ENCODE data around the gene KMT2B.

The KMT2B gene

GRCh38 chr19:35753634-35754369 lies 36.0 kb downstream of the KMT2B start:
- ATAC-seq (ENCODE audit: low read depth) (no peak), DNase-seq (ENCODE audit: low spot score) (peak; percentile 45)
- no peak for TF ChIP-seq CTCF (IDR thresholded peaks at IDR 0.05; ENCODE audit: poor library complexity, severe bottlenecking)
- H3K27me3 ChIP-seq (ENCODE audit: insufficient read depth, poor library complexity, severe bottlenecking) = no peaks in the 10 kb centered on the region
- H3K4me1 ChIP-seq (ENCODE audit: insufficient read depth, poor library complexity, severe bottlenecking) = no peaks in the 10 kb centered on the region
- no peaks in the 10 kb centered on the region for H3K36me3 ChIP-seq (ENCODE audit: low read depth)
- H3K9me3 ChIP-seq (ENCODE audit: severe bottlenecking) = no peaks in the 10 kb centered on the region
- H3K27ac ChIP-seq (ENCODE audit: poor library complexity, severe bottlenecking) = no peak overlapping the region
- no peak overlapping the region for H3K4me3 ChIP-seq (ENCODE audit: severe bottlenecking)

GRCh38 chr19:35754370-35755130 lies 36.7 kb downstream of the KMT2B start:
- Histone ChIP-seq H3K36me3 (ENCODE audit: low read depth) (peaks cover 7% of the 10 kb centered on the region), H3K4me3 (ENCODE audit: severe bottlenecking) (no peak overlapping the region), H3K9me3 (ENCODE audit: severe bottlenecking) (no peaks in the 10 kb centered on the region), H3K27me3 (ENCODE audit: insufficient read depth, poor library complexity, severe bottlenecking) (no peaks in the 10 kb centered on the region), H3K4me1 (ENCODE audit: insufficient read depth, poor library complexity, severe bottlenecking) (no peaks in the 10 kb centered on the region), H3K27ac (ENCODE audit: poor library complexity, severe bottlenecking) (no peak overlapping the region)
- ATAC-seq (ENCODE audit: low read depth) = no peak
- DNase-seq (ENCODE audit: low spot score) = no peak
- TF ChIP-seq CTCF (IDR thresholded peaks at IDR 0.05; ENCODE audit: poor library complexity, severe bottlenecking) = no peak

GRCh38 chr19:35755131-35755549 lies 37.3 kb downstream of the KMT2B start:
- ATAC-seq (ENCODE audit: low read depth) (no peak), DNase-seq (ENCODE audit: low spot score) (peak; percentile 42)
- TF ChIP-seq CTCF (IDR thresholded peaks at IDR 0.05; ENCODE audit: poor library complexity, severe bottlenecking) = no peak

GRCh38 chr19:35755550-35756376 lies 38.0 kb downstream of the KMT2B start:
- peaks cover 19% of the 10 kb centered on the region for H3K36me3 ChIP-seq (ENCODE audit: low read depth)
- no peak for ATAC-seq (ENCODE audit: low read depth)
- no peak overlapping the region for H3K4me3 ChIP-seq (ENCODE audit: severe bottlenecking)
- peak; percentile 61 for DNase-seq (ENCODE audit: low spot score)
- no peaks in the 10 kb centered on the region for H3K27me3 ChIP-seq (ENCODE audit: insufficient read depth, poor library complexity, severe bottlenecking)
- H3K9me3 ChIP-seq (ENCODE audit: severe bottlenecking) = no peaks in the 10 kb centered on the region
- H3K4me1 ChIP-seq (ENCODE audit: insufficient read depth, poor library complexity, severe bottlenecking) = no peaks in the 10 kb centered on the region
- no peak for TF ChIP-seq CTCF (IDR thresholded peaks at IDR 0.05; ENCODE audit: poor library complexity, severe bottlenecking)
- no peak overlapping the region for H3K27ac ChIP-seq (ENCODE audit: poor library complexity, severe bottlenecking)

More at GRCh38 chr19:35755131-35755549, 37.3 kb downstream of the KMT2B start:
- Histone ChIP-seq H3K27ac (ENCODE audit: poor library complexity, severe bottlenecking) (no peak overlapping the region), H3K9me3 (ENCODE audit: severe bottlenecking) (no peaks in the 10 kb centered on the region), H3K36me3 (ENCODE audit: low read depth) (peaks cover 13% of the 10 kb centered on the region), H3K4me3 (ENCODE audit: severe bottlenecking) (no peak overlapping the region), H3K27me3 (ENCODE audit: insufficient read depth, poor library complexity, severe bottlenecking) (no peaks in the 10 kb centered on the region), H3K4me1 (ENCODE audit: insufficient read depth, poor library complexity, severe bottlenecking) (no peaks in the 10 kb centered on the region)

Data from RWPE2 (cell line).